B cell (primary cell): ENCODE data around the gene TRAF3.

Source experiments
- EZH2 ChIP-seq: IDR thresholded peaks from 2 replicates; pipeline ENCODE4 v1.6.1; 2012; ENCODE audit warnings: borderline replicate concordance, low read depth, mild to moderate bottlenecking, moderate library complexity, low read length; ENCODE audit not compliant: insufficient read depth, poor library complexity, severe bottlenecking
- TF ChIP-seq, protein P1 (sequence below): fragments of 200-600 bp; IDR thresholded peaks from one replicate; pipeline ENCODE4 v1.8.0; 2022; ENCODE audit warnings: antibody characterized with exemption, mild to moderate bottlenecking

DNA sequence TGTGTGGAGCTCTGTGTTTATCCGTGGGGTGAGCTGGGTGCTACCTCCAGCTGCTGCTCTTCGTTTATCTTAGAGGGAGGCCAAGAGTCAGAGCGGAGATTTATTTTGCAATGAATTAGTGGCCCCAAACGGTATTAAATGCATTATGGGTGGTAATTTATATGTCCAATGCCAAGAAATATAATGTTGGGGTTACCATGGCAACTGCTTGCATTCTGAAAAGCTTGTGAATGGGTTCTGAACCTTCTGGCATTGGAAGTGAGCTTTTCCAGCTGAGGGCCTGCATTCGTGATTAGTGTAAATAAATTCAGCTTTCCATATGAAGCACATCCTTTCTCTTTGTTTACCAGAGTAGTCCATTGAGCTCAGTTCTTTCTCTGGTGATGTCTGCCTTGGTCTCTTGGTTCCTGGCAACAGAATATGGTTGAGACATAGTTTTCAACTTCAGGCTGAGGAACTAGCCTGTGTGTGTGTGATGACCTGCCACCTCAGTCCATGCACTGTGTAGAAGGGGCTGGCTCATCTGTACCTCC lies 51.8 kb downstream of the TRAF3 start:
- TF ChIP-seq EZH2, result no peak
- TF ChIP-seq, protein P1, sequence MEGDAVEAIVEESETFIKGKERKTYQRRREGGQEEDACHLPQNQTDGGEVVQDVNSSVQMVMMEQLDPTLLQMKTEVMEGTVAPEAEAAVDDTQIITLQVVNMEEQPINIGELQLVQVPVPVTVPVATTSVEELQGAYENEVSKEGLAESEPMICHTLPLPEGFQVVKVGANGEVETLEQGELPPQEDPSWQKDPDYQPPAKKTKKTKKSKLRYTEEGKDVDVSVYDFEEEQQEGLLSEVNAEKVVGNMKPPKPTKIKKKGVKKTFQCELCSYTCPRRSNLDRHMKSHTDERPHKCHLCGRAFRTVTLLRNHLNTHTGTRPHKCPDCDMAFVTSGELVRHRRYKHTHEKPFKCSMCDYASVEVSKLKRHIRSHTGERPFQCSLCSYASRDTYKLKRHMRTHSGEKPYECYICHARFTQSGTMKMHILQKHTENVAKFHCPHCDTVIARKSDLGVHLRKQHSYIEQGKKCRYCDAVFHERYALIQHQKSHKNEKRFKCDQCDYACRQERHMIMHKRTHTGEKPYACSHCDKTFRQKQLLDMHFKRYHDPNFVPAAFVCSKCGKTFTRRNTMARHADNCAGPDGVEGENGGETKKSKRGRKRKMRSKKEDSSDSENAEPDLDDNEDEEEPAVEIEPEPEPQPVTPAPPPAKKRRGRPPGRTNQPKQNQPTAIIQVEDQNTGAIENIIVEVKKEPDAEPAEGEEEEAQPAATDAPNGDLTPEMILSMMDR, result no peak
